GM18507 (cell line): ENCODE data around the gene KCNMB1.
A peak's percentile ranks its signal among the peaks of the same experiment; 100 is the strongest.

ENCODE experiments used
- DNase-seq: peaks from one replicate; pipeline ENCODE4 v3.0.0; 2011; ENCODE audit warnings: low read depth; ENCODE audit not compliant: insufficient read length; ENCODE audit errors: extremely low spot score
- FAIRE-seq: peaks from 2 replicates; lab custom pipeline; 2011; peaks lifted over from hg19 to GRCh38; lab: Jason Lieb, UNC

Gene KCNMB1

DNA sequence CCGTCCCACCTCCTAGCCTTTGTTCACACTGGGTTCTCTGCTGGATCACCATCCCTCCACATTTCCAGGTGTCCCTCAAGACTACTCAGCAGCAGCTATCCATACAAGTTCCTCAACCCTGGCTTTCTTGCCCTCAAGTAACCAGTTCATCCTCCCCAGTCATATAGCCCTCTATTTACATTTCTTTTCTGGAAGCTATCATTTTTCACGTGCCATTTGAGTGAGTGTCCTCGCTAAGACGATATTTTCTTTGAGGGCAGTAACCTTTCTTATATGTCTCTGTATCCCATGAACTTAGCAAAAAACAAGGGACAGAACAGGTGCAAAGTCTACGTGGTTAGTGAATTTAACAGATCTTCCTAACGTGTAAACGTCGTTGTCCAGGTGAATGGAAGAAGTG, 29.6 kb upstream of the KCNMB1 start:
- no peak for DNase-seq
- no peak for FAIRE-seq

DNA sequence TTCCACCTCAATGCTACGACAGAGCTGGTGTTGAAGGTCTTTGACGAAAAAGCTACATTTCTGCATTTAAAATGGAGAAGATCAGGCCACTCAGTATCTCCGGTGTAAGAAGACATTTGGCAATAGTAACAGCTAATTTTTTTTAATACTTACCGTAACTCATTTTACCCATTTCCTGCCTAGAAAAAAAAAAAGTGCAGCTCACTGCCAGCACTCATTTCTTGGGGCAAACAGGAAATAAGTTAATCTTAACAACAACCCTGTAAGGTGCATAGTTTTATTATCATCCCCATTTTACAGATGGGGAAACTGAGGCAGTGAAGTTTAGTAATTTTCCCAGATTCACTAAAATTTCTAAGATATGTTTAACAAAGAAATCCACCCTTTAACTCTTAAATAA, 27.4 kb upstream of the KCNMB1 start:
- DNase-seq (no peak), FAIRE-seq (no peak)

DNA sequence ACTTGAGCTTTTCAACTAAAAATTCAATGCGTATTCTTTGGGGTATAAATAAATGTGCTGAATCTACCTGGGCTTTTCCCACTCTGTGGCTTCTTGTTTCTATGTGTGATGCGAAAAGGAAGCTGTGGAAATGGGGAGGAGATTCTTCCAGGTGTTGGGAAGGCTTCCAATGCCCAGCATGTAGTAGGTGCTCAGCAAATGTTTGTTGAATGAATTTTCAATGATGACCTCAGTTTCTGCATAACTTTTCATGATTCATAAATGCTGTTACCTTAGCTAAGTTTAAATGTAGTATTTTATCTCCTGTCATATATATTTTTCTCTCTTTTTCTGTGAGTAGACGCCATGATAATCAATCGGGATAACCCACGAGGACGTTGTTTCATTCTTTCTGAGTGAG, 25.6 kb upstream of the KCNMB1 start:
- DNase-seq (no peak), FAIRE-seq (no peak)

DNA sequence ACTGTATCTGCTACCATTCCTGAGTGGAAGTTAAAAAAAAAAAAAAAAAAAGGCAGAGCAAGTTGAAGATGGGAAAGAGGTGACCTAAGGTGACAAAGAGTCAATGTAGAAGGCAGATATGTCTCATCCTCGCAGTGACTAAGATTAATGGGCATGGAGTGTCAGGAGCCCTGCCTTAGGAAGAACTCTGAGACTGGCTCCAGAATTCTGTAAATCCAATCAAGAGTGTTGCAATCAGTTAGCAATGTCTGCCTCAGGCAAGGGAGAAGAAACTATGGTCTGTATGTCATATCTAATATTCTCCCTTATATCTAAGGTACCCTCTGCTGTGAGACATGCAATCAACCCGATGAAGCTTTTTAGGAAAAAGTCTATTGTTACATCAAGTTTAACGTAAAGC, 24.7 kb upstream of the KCNMB1 start:
- no peak for FAIRE-seq
- no peak for DNase-seq

DNA sequence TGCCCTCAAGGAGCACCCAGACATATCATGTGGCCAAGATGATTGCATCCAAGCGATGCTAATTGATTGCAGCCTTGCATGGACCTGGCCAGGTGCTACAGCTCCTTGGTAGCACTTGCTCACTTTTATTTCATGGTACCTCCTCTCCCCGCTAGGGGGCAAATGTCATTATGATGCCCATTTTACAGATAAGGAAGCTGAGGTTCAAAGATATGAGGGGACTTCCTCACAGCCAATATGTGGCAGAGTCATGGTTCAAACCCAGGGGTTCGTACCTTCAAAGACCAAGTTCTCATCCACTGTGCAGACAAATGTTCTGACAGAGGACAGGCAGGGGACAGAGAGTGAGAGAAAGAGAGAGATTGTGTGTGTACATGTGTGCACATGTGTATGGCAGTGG, 21.9 kb upstream of the KCNMB1 start:
- DNase-seq (peak; percentile 12), FAIRE-seq (peak; percentile 64)

DNA sequence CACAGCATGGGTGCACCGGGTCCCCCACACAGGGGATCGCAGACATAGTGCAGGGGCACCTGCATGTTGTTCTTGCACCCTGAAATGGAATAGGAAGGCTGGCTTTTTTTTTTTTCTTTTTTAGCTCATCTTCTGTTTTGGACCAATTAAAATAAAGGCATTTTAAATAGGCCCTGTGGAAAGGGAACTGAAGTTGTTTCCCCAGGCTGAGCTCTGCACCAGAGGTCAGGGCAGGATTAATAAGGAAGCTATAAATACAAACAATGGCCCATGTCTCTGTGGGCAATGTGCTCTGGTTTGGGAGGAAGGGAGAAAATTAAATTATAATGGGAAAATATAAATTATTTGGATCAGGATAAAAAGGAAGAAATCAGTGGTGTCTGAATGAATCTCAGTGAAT, 21.2 kb upstream of the KCNMB1 start:
- FAIRE-seq: no peak
- DNase-seq: no peak

DNA sequence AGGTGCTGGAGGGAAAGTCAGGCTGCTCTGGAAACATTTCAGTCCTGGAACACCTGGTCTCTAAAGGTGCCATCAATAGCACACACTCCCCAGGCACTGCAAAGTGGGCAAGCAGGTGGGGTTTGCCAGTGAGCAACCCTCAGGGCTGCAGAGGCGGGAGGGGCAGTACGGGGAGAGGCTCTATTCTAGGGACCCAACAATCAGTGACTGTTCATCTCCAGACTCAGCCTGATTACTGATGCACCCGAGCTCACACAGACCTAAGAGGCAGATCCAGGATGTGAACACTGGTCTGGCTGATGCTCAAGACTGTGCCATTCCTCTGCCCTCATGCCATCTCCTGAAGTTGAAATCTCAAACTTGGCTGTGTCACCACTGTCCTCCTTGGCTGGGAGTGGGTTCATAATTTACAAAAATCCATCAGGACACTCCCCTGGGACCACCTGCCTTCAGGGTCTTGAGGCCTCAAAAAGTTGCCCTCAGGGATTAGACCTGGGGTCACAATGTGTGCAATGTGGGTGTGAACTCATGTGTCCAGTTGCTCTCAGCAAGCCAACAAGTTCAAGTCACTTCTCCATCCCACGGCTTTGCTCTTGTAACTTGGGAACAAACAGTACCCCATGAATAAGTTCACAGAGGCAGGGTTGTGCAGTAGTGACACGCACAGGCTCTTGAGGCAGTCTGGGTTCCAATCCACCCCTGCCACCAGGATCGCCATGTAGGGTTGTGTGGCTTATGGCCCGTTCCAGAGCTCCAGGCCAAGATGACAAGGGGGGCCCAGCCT, 19.9 kb upstream of the KCNMB1 start:
- DNase-seq: no peak
- no peak for FAIRE-seq

DNA sequence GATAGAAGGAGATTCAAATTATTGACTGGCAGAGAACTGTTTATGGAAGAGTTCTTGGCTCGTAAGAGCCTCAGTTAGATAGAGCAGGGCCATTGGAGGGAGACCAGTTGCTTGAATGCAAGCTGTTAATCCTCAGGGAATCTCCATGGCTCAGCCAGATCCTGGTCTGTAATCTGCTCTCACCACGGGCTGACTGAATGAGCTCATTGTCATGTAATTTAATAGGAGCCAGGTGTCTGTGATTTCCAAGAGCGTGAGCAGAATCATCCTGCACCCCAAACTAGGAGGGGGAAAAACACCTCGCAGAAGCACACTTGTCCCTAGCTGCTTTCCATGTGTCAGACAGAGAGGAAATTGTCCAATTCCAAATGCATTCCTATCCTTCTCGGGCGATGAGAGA, 19.1 kb upstream of the KCNMB1 start:
- no peak for FAIRE-seq
- DNase-seq: no peak

DNA sequence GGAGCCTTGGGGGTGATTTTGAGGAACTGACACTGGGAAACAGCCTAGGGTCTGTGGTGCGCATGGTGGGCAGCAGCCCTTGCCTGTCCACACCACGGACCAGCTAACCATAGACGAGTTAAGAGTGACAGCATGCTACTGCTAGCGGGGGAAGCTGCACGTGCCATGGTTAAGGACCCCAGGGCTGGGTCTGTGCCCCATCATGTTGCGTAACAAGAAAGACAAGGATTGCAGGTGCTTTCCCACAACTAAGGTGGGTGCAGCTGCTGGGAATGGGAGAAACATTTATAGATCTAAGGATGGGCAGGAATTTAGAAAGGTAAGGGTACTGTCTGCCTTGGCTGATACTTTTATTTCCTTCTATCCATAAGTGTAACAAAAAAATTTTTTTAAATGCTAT, 17.9 kb upstream of the KCNMB1 start:
- FAIRE-seq (no peak), DNase-seq (no peak)

DNA sequence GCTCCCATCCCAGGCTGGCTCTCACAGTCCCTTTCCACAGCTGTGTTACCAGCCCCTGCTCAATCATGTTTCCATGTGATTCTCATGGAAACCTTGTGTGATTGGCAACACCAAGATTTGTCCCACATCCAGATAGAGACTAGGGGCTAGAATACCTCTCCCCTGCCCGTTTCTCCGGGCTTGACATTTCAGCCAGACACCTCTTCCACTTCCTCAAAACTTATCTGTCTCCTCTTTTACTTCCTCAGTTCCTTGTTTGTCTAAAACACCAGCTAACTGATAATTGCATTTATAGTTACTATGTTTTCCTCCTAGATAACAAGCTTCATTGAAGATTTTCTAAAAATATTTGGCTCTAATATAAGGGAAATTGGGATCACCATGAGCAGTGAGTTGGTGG, 16.6 kb upstream of the KCNMB1 start:
- FAIRE-seq: no peak
- no peak for DNase-seq

DNA sequence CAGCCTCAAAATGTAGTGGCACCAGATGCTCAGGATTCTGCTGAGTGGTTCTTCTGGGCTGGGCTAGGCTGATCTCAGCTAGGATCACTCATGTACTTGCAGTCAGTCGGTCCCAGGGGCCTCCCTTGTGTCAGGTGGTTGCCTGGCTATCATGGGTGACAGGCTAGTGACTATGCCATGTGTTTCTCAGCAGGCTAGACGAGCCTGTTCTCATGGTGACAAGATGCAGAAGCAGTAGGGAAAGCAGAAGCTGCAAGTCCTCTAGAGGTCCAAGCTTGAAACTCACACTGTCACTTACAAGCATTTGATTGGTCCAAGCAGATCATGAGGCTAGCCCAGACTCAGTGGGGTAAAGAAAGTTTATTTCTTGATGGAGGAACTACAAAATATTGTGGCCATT, 15.2 kb upstream of the KCNMB1 start:
- no peak for DNase-seq
- no peak for FAIRE-seq

DNA sequence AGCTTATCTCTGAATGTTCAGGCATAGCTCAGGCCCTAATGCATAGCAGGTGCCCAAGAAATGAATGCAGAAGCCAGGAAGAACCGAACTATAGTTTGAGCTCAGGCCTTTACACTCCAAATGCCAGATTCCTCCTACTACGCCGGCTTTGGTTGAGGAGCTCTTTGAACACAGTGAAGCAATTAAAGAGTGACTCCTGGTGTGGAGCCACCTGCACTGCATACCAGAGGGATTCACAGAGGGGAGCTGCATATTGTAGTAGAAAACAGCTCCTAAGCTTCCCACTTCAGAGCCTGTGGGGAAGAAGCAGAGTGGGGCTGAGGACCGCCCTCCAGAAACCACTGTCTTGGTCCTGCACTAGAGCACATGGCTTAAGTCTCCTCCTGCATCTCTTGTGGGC, 14.5 kb upstream of the KCNMB1 start:
- no peak for FAIRE-seq
- no peak for DNase-seq

DNA sequence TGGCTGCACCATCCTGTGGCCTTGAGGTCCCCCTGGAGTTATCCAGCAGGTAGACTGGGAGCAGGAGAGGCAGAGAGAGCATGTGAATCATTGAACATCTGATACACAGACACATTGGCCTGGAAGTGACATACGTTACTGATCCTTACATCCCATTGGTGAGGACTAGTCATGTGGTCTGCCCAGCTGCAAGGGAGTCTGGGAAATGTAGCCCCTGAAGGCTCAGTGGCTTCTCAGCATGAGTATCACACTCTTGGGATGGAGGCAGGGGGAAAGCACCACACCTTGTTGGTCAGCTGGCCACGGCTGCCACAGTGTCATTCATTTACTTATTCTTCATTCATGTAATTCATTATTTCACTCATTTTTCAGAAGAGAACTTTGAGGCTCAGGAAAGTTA, 13.3 kb upstream of the KCNMB1 start:
- no peak for DNase-seq
- FAIRE-seq: no peak

DNA sequence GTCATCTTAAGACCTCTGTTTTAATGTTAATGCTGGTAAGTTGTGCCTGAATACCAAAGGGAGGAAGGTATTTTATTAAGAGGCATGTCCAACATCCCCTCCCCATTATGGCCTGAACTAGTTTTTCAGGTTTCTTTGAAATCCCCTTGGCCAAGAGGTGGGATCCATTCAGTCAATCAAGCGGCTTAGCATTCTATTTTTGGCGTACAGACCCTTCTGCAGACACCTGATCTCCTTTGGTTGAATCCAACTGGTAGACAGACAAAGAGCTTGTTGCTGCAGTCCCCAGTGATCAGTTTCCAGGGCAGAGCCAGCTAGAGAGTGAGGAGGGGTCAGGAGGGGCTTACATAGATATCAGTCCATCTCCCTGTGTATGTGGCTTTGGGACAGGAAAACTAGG, 7.9 kb upstream of the KCNMB1 start:
- DNase-seq (no peak), FAIRE-seq (no peak)

DNA sequence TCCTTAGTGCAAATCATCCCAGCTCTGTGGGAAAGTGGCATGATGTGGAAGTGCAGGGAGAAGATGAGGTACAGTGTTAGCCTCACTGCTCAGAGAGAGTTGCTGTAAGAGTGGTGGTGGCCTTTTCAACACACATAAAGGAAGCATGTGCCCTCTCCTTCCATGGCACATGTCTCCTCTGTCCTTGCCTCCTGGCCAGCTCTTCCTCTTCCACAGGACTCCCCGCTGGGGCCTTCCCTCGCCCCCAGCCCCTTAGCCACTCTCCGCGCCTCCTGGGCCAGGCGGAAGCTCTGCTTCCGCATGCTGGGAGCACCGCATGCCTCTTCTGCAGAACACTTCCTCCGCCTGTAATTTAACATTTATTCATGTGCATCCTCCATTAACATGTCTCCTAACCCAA, 4.8 kb upstream of the KCNMB1 start:
- DNase-seq (no peak), FAIRE-seq (no peak)

DNA sequence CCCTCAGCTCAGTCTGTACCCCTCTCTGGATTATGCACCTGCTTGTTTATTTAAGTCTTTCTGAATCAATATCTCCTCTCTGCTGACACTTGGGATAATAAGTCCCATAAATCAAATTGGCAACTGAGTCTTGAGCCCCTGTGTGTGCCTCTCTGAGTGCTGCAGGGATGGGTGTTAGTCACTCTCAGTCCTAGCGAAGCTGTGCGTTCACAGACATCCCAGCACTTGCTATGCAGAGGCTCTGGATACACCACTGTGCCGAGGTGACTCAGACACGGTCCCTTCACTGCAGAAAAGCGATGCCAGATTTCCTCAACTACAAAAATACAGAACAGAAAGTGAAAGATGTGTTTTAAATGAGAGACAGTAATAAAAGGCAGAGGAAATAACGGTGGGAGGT, 4.1 kb upstream of the KCNMB1 start:
- DNase-seq (no peak), FAIRE-seq (no peak)

DNA sequence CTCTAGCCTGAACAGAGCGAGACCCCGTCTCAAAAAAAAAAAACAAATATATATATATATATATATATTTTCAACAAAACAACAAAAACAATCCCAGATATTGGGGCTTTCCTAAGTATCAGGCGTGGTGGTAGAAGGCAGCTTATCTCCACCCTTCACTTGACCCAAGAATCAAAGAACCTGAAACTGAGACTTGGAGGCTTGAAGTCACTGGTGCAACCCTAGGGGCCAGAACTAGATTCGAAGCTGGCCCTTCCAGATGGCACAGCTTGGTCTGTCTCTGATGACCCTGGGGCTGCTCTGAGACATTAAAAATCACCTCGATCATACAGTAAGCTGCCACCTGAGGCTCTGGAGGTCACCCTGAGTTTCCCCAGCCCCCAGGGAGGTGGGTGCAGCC, 1.3 kb upstream of the KCNMB1 start:
- DNase-seq (no peak), FAIRE-seq (no peak)

DNA sequence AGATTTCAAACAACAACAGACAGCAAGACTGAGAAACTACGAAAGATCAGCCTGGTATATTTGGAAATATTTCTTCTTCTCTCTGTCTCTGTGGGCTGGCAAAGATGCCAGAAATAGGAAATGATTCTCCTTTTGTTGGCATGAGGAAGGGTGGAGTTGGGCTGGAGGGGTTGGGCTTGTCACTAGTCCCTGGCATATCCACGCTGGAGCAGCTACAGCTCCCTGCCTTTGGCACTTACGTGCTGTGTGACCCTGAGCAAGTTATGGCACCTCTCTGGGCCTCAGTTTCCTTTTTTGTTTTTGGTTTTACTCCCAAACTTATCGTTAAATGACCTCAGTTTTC, 354 bp upstream of the KCNMB1 start:
- DNase-seq (no peak), FAIRE-seq (no peak)

DNA sequence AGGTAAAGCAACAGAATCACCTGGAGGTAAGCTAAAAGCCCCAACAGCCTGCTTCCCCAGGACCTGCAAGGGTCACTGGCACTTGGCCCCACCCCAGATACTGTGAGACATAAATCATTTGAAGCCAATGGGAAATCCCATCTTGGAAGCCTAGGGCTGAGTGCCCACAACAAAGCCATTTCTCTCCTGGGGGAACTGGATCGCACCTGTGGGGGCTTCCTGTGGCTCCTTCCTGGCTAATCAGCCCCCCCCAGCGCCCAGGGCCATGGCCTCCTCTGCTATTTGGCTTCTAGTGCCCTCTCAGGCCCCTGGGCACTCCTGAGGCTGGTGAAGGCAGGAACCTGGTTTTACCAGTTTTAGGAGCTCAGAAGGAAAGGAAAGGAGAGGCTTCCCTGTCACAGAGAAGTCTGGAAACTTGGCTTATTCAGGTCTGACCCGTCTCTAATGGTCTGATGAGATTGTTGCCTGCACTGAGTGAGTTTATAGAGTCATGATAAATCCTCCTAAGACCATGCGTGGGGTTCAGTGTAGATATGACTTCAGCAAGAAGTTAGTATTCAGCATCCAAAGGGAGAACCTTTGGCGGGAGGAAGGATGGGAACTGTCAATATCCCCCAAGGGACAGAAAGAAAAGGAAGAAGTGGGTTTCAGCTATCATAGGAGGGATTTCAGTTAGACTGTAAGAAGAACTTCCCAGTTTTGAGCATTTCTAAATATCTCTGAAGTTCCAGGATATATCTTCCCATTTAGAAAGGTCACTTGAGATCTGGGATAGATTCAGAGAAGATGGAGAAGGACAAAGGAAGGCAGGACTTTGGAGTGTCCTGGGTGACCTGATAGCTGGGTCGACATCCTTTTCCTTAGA, 1.2 kb downstream of the KCNMB1 start:
- DNase-seq: no peak
- no peak for FAIRE-seq

DNA sequence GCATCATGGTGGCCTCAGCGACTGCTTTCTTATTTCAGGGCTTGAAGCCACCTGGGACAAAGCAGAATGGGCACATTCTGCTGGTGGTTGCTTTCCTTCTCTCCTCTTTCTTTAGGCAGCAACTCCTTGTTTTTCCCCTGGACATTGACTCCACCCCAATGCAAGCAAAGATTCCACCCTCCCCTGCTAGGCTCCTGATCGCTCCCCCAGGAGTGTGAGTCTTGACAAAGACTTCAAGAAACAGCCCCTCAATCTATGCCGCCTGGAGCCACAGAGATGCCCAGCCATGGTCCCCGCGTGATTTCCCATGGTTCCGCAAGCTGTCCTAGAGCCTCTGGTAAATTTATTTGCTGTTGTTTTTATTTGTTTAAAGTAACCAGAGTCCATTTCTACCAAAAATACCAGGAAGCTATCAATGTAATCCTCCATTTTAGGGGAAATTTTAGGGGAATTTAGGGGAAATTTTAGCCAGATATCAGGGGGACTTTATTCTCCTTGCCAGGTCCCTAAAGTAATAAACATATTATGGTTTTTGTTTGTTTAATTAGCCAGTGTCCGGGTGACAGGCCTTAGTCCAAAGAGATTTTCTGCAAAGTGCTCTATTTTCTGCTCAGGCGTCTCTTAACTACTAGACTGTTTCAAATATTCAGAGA, 2.3 kb downstream of the KCNMB1 start:
- FAIRE-seq: no peak
- DNase-seq: no peak

DNA sequence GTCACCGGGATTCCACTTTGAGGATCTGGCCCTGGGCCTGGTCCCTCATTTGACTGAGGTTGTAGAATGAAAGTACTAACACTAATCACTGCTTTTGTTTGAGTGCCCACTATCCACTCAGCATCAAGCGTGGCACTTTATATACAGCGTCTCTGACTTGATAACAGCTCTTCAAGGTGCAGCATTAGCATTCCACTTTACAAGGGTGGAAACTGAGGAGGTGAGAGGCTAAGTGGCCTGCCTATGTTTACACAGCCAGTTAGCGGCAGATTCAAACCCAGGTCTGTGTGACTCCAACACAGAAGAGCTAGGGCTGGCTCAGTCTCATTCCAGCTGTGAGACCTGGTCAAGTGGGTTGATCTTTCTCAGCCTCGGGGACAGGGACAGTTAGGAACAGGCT, 5.9 kb downstream of the KCNMB1 start:
- DNase-seq (no peak), FAIRE-seq (no peak)
